Natural killer cell treated with Interleukin-12 subunit alpha and Interleukin-12 subunit beta and Interleukin-15 and Interleukin-18, amount 100 ng/mL, for 72 hours (primary cell): Measurements from ENCODE around the gene ITM2B. TPM values are rescaled to one million over a fixed set of nuclear protein-coding genes. Genes with fewer than 3 reads are reported as not detected.
A peak's percentile ranks its signal among the peaks of the same experiment; 100 is the strongest.
"Not testable (repeated sequence)": the region's sequence is repeated elsewhere in the genome, so short reads cannot be mapped to it uniquely, and the experiment has no call there.

Source experiments
- ATAC-seq, 2 donors: fragments of 150-1000 bp; cut with Tn5 transposase in 1 of 2; sonication (Bioruptor Pico), chemical (Tn5 transposase) in 1 of 2; 2 replicates each; pipeline ENCODE4 v1.10.0; 2021
- DNase-seq: peaks from one replicate; pipeline ENCODE4 v3.0.0; 2022; ENCODE audit warnings: low spot score
- H3K27ac Mint-ChIP-seq, 2 donors: 1 replicate in 1 of 2; 2 replicates in 1 of 2; pipeline ENCODE4 v1.8.0; 2022; ENCODE audit warnings: mixed read lengths in 2 of 2, mild to moderate bottlenecking in 1 of 2, moderate library complexity in 1 of 2
- H3K27me3 Mint-ChIP-seq, 2 donors: 1 replicate in 1 of 2; 2 replicates in 1 of 2; pipeline ENCODE4 v1.8.0; 2022; ENCODE audit warnings: mixed read lengths in 2 of 2
- H3K36me3 Mint-ChIP-seq: one replicate; pipeline ENCODE4 v1.8.0; 2022; ENCODE audit warnings: mixed read lengths
- H3K4me1 Mint-ChIP-seq, 2 donors: 1 replicate in 1 of 2; 2 replicates in 1 of 2; pipeline ENCODE4 v1.8.0; 2022; ENCODE audit warnings: low read depth in 2 of 2, mixed read lengths in 2 of 2, mild to moderate bottlenecking in 1 of 2
- H3K4me3 Mint-ChIP-seq: one replicate; pipeline ENCODE4 v1.8.0; 2022; ENCODE audit warnings: mixed read lengths
- H3K9me3 Mint-ChIP-seq: 2 replicates; pipeline ENCODE4 v1.8.0; 2022; ENCODE audit warnings: mixed read lengths
- total RNA-seq, 2 donors: library from RNA; stranded (reverse); gene quantifications; one replicate each; pipeline ENCODE4 v1.2.3, GENCODE V29; 2022

Gene ITM2B
- total RNA-seq, 2 donors from 2014 or later: 97.0 to 166 TPM

GRCh38 chr13:48233889-48234488 is 983 bp downstream of the ITM2B start:
- Mint-ChIP-seq H3K4me1 (peaks cover 32 to 42% of the 10 kb centered on the region in 2 donors), H3K4me3 (peak overlapping the region; percentile 90), H3K27ac (peak overlapping the region; percentile 65 to 97), H3K9me3 (no peaks in the 10 kb centered on the region), H3K36me3 (no peaks in the 10 kb centered on the region), H3K27me3 (no peaks in the 10 kb centered on the region)
- peak; percentile 1 to 14 for ATAC-seq
- no peak for DNase-seq

GRCh38 chr13:48234566-48235340 is 1.7 kb downstream of the ITM2B start:
- Mint-ChIP-seq H3K9me3 (no peaks in the 10 kb centered on the region), H3K27me3 (no peaks in the 10 kb centered on the region), H3K27ac (peak overlapping the region; percentile 65 to 97), H3K4me1 (peaks cover 32 to 42% of the 10 kb centered on the region in 2 donors), H3K36me3 (no peaks in the 10 kb centered on the region), H3K4me3 (peak overlapping the region; percentile 90)
- ATAC-seq (peak in 1 of 2 donors; percentile 28), DNase-seq (no peak)

DNA sequence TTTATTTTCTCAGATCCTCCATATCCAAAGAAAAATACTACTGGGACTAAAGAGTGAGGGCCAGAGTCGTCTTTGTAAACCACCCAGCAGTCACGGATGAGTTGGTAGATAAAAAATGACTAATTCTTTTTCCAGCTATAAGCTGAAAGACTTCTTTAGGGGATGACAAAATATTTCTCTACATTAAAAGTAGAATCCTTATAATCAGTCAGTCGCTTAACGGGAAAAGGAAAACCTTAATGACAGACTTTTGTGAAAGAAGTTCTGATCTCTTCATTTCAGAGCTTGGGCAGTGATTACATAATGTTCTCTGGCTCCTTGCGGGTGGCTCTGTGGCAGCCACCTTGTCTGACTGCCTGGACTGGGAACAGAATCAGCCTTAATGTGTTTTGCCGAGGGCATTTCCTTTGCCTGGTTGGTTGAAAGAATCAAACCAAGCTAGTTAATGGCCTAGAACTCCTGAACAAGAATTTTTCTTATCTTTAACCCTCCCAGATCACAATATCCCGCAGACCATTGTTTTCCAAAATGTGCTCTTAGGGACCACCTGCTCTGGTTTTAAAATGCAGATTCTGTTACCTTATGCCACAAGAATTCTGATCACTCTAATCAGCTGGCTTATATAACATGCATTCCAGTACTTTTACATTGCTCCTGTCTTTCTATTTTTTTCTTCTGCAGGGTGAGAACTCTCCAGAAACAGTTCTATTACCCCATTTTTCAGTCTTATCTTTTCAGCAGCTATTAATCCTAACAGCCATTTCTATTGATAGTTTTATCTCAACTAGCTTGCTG is 2.5 kb downstream of the ITM2B start:
- H3K27ac Mint-ChIP-seq: peak overlapping the region; percentile 65 to 97
- DNase-seq: no peak
- peaks cover 36 to 42% of the 10 kb centered on the region in 2 donors for H3K4me1 Mint-ChIP-seq
- H3K27me3 Mint-ChIP-seq: no peaks in the 10 kb centered on the region
- ATAC-seq: no peak
- no peaks in the 10 kb centered on the region for H3K36me3 Mint-ChIP-seq
- peak overlapping the region; percentile 90 for H3K4me3 Mint-ChIP-seq
- H3K9me3 Mint-ChIP-seq: no peaks in the 10 kb centered on the region

- H3K27me3 Mint-ChIP-seq: no peaks in the 10 kb centered on the region
- peak overlapping the region; percentile 65 to 97 for H3K27ac Mint-ChIP-seq
- H3K9me3 Mint-ChIP-seq: no peaks in the 10 kb centered on the region
- peaks cover 45 to 47% of the 10 kb centered on the region in 2 donors for H3K4me1 Mint-ChIP-seq
- DNase-seq: no peak
- no peaks in the 10 kb centered on the region for H3K36me3 Mint-ChIP-seq
- peak; percentile 37 to 72 for ATAC-seq
- peak overlapping the region; percentile 90 for H3K4me3 Mint-ChIP-seq
These were observed 3.7 kb downstream of the ITM2B start for GRCh38 chr13:48236528-48237353.

- H3K27me3 Mint-ChIP-seq, H3K9me3 Mint-ChIP-seq, DNase-seq, ATAC-seq, H3K36me3 Mint-ChIP-seq, H3K4me3 Mint-ChIP-seq, H3K27ac Mint-ChIP-seq: not testable (repeated sequence)
- peaks cover 44 to 57% of the 10 kb centered on the region in 2 donors for H3K4me1 Mint-ChIP-seq
These were observed 6.4 kb downstream of the ITM2B start for GRCh38 chr13:48239369-48239768.

- H3K36me3 Mint-ChIP-seq: no peaks in the 10 kb centered on the region
- DNase-seq (no peak), ATAC-seq (no peak)
- no peaks in the 10 kb centered on the region for H3K27me3 Mint-ChIP-seq
- peak overlapping the region; percentile 52 to 86 for H3K27ac Mint-ChIP-seq
- H3K9me3 Mint-ChIP-seq: no peaks in the 10 kb centered on the region
- H3K4me1 Mint-ChIP-seq: peaks cover 33 to 47% of the 10 kb centered on the region in 2 donors
- H3K4me3 Mint-ChIP-seq: peak overlapping the region; percentile 20
These were observed 8.6 kb downstream of the ITM2B start for GRCh38 chr13:48241651-48242050.

DNA sequence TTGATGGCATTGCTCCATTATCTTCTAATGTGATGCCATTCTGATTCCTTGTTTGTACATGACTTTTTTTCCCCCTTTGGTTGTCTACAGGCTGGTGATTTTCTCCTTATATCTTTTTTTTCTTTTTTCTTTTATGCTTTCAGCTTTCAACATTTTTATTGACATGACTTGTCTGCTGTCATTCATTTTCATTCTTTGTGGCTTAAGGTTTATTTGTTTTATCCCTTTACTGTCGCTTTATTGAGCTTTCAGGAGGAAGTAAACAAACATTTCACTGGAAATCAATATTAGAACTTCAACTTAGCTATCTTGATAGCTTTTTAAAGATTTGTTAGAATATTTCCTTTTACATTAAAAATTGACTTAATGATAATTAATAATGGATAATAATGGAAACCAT is 9.7 kb downstream of the ITM2B start:
- Mint-ChIP-seq H3K36me3 (no peaks in the 10 kb centered on the region), H3K4me3 (peak overlapping the region; percentile 33), H3K27me3 (no peaks in the 10 kb centered on the region), H3K9me3 (no peaks in the 10 kb centered on the region), H3K4me1 (peaks cover 24 to 37% of the 10 kb centered on the region in 2 donors), H3K27ac (peak overlapping the region; percentile 52 to 86)
- no peak for DNase-seq
- ATAC-seq: no peak

DNA sequence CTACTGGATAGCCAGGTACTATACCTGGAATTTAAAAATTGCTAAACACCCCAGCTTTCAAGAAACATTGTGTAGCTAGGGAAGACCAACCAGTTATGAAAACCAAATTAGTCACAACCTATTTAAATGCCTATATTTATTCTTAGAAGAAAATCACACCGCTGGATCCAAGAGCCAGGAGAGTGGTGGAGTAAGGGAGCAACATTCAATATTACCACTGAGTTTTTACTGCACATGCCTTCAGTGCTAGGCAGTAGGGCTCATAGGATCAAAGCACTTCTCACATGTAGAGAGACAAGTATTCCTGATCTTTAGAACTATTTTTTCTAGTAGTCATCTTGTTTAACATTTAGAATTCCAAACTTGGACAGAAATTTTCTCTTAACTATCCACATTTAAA is 11.2 kb downstream of the ITM2B start:
- Mint-ChIP-seq H3K4me3 (no peak overlapping the region), H3K36me3 (no peaks in the 10 kb centered on the region), H3K9me3 (no peaks in the 10 kb centered on the region), H3K27ac (no peak overlapping the region), H3K4me1 (peaks cover 27 to 41% of the 10 kb centered on the region in 2 donors), H3K27me3 (no peaks in the 10 kb centered on the region)
- DNase-seq (no peak), ATAC-seq (no peak)

DNA sequence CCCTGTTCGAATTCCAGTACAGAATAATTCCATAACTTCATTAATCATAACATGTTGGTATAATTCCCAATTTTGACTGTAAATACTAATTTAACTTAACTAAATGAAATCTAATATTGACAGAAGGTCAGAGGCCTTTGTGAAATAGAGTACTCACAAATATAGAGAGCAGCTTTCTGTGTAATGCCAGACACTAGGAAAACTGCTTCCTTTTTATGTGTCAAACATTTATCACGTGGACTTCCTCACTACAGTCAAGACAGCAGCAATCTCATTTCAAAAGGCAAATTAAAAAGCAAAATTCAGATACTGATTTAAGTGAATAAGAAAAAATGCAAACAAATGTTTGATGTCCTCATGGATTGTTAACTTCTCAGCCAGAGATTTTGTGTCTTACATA is 13.1 kb downstream of the ITM2B start:
- Mint-ChIP-seq H3K27me3 (no peaks in the 10 kb centered on the region), H3K36me3 (no peaks in the 10 kb centered on the region), H3K4me3 (no peak overlapping the region), H3K9me3 (no peaks in the 10 kb centered on the region), H3K4me1 (peaks cover 26 to 37% of the 10 kb centered on the region in 2 donors), H3K27ac (peak overlapping the region in 1 of 2 donors; percentile 80)
- DNase-seq (no peak), ATAC-seq (no peak)

DNA sequence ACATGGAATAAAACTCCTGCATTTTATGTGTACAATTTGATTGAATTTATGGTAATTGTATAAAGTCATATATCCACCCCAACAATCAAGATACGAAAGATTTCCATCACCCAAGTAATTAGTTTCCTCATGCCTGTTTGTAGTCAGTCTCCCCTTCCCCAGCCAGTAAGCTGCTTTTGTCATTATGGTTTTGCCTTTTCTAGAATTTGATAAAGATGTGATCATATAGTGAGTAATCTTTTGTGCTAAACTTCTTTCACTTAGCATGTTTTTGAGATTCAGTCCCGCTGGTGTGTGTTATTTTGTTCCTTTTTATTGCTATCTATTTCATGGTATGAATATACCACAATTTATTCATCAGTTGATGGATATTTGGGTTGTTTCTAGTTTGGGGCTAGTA is 16.0 kb downstream of the ITM2B start:
- Mint-ChIP-seq H3K4me1 (peaks cover 28 to 29% of the 10 kb centered on the region in 2 donors), H3K9me3 (no peaks in the 10 kb centered on the region), H3K36me3 (no peaks in the 10 kb centered on the region), H3K4me3 (peak overlapping the region; percentile 5), H3K27me3 (no peaks in the 10 kb centered on the region), H3K27ac (peak overlapping the region; percentile 26 to 35)
- DNase-seq (no peak), ATAC-seq (peak in 1 of 2 donors; percentile 72)

DNA sequence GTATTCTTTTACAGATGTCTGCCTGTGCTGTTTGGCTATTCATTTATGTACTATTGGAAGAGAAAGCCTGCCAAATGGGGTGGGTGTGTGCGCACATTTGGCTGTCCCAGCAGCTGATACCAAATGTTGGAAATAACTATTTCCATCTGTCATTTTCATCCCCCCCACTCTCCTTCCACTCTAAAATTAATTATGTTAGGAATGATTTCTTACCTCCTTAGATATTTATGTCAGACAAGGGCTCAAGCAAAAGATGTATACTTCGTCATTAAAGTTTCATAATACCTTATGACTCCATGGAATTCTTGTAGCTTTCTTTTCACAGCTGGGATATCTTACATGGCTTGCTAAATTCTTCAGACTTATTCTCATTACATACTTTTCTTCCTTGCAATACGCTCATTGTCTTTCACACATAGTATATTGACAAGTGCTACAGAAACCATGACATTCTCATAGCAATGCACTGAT is 18.6 kb downstream of the ITM2B start:
- Mint-ChIP-seq H3K27me3 (no peaks in the 10 kb centered on the region), H3K4me1 (peaks cover 20 to 23% of the 10 kb centered on the region in 2 donors), H3K27ac (no peak overlapping the region), H3K4me3 (no peak overlapping the region), H3K36me3 (no peaks in the 10 kb centered on the region), H3K9me3 (no peaks in the 10 kb centered on the region)
- DNase-seq (no peak), ATAC-seq (no peak)

- H3K36me3 Mint-ChIP-seq: no peaks in the 10 kb centered on the region
- no peak overlapping the region for H3K4me3 Mint-ChIP-seq
These were observed 19.2 kb downstream of the ITM2B start for GRCh38 chr13:48252176-48252575.

DNA sequence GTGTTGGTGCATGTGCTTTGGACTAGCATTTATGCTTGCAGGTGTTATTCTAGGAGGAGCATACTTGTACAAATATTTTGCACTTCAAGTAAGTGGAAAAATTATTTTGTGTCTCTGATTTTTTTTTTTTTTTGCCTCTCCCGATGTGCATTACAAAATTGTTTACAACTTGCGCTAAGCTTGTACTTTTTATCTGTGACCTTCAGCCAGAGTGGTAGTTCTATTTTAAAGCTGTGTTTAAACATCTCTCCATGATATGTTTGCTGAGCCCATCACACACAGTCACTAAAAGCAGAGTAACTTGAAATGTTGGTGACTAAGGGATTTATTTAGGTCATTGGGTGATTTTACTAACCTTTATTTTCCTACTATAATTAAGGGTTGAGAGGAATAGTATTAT is 20.8 kb downstream of the ITM2B start:
- Mint-ChIP-seq H3K4me3 (no peak overlapping the region), H3K9me3 (no peaks in the 10 kb centered on the region), H3K36me3 (no peaks in the 10 kb centered on the region), H3K4me1 (peaks cover 18 to 22% of the 10 kb centered on the region in 2 donors), H3K27me3 (no peaks in the 10 kb centered on the region), H3K27ac (peak overlapping the region; percentile 13 to 23)
- no peak for DNase-seq
- no peak for ATAC-seq

More at GRCh38 chr13:48252176-48252575, 19.2 kb downstream of the ITM2B start:
- DNase-seq (no peak), ATAC-seq (no peak)
- Mint-ChIP-seq H3K4me1 (peaks cover 20 to 23% of the 10 kb centered on the region in 2 donors), H3K27me3 (no peaks in the 10 kb centered on the region), H3K9me3 (no peaks in the 10 kb centered on the region), H3K27ac (no peak overlapping the region)
